Stimulated activated CD8-positive, alpha-beta memory T cell treated with anti-CD3 and anti-CD28 coated beads, Interleukin-15, amount 100 ng/mL, for 48 hours (primary cell): Measurements from ENCODE around the gene GUCA1C.

Experiments used
- DNase-seq, 2 donors: peaks; one replicate each; pipeline ENCODE4 v3.0.0-alpha.2; 2020; ENCODE audit warnings: low read depth in 2 of 2

Gene GUCA1C

DNA sequence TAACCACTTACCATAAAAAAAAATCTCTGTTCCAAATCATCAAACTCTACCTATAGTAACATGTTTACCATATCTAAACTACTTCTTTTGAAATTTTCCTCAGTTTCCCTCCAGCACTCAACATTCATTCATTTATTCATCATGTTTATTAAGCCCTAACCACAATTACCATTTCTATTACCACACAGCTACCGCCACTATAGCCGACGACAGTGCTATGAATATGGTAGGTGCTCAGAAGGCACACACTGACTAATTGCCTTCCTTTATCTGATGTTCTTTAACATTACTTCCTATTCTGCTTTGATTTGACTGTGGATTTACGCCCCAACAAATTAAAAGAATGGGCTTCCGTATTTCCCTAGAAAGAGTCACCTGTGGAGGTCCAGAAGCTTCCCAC lies 43.9 kb downstream of the GUCA1C start:
- no peak for DNase-seq

DNA sequence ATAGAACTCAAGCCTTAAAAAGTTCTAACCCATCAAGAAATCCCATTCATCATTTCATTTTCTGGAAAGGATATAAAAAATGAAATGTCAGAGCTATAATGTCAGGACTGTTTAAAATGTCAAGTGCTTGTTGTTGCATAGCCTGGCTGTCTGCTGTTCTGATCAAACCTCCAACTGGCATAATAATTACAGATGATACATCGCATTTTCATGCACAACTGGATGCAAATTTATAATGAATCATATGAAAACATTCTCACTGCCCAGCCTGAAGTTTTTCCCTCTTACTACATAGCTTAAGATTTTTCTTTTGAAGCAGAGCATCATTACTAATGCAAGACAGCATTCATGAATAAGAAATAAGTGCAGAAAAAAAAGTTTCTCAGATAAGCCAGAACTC lies 46.5 kb downstream of the GUCA1C start:
- no peak for DNase-seq

DNA sequence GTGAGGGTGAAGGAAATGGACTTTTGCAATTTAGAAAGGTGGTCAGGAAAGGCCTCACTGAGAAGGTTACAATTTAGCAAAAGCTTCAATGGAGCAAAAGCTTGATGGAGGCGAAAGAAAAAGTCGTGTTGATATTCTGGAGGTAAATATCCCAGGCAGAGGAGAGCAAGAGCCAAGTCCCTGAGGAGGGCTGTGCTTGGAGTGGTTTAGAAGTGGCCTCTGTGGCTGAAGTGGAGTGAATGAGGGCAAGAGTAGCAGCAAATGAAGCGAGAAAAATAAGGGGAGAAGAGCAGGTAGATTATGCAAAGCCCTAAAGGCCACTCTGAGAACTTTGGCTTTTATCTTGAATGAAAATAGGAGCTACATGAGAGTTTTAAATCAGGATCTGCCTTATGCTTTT lies 54.1 kb downstream of the GUCA1C start:
- DNase-seq: no peak

DNA sequence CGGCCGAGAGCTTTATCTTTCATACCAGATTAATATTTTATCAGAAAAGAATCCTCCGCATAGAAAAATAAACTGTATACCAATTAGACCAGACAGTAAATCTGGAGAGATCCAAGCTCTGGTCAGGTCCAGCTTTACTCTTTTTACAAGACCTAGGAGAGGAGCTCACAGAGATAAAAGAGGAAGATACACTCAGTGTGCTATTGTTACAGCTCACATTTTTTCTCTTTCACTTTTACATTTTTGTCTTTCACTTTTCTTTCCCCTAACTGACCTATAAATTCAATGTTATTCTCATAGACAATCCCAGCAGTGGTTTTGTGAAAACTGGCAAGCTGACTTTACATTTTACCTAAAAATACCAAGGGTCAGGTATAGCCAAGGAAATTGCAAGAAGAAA lies 55.8 kb downstream of the GUCA1C start:
- DNase-seq: no peak

DNA sequence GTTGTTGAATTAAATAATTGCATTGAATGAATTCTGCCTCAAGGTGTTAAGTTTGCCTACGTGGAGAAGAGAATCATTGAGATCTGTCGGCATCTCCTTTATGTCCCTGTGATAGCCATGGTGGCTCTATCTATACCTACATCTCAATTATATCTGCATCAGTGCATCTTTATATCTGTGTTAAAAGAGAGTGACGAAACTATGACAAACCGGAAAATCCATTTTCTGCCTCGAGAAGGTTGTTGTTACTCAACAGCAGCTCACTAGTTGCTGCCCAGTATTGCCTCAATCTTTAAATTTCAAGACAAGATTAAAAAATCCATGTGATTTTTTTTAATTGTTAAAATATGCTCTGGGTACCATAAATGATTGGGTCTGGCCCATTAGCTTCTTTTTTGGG lies 58.7 kb downstream of the GUCA1C start:
- DNase-seq: no peak

DNA sequence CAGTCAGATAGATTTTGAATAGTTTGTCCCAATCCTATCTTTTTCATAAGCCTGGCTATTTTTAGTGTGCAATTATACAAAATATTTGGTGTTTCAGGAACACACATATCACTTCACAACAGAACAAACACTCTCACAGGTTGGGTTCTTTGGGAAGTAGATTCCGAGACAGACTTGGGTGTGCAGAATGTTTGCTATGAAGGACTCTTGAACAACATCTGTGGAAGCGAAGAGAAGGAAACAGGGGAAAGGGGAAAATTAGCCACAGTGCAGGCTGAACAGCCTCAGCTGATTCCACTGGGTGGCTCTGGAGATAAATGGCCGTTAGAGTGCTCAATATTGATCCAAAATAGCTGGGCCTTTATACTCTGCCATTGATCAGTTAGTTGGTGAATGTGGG lies 61.8 kb downstream of the GUCA1C start:
- no peak for DNase-seq

DNA sequence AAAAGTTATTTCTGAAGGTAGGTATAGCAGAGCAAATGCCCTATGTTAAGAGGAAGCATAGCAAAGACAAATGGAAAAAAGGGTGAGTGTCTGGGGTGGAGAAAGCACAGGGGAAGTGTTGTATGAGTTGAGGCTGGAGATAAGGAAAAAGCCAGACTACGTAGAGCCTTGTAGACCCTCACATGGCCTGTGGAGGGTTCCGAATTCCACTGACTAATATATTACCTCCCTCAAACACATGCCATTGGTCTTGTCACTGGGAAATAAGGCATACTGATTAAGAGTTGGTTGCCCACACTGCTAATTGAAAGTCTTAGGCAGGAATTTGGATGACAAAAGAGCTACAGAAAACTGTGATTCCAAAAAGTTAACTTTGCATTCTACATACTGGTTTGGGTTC lies 65.9 kb downstream of the GUCA1C start:
- DNase-seq: no peak

DNA sequence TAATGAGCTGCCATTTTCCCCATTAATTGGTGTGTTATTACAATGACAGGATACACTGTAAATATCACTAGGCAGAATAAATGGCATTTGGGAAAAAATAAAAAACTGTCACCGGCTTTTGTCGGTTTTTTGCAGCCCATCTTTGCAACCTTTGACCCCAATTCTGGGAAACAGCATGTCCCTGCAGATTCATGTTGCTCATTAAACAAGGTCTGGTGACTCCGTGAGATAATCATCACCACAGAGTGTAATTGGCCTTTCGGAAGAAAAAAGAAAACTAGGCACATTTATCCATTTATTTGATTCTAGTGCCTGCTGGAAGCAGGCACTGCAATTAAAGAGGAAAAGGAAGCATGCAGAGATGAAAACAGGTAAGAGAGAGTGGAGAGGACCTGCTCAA lies 66.6 kb downstream of the GUCA1C start:
- DNase-seq: no peak

DNA sequence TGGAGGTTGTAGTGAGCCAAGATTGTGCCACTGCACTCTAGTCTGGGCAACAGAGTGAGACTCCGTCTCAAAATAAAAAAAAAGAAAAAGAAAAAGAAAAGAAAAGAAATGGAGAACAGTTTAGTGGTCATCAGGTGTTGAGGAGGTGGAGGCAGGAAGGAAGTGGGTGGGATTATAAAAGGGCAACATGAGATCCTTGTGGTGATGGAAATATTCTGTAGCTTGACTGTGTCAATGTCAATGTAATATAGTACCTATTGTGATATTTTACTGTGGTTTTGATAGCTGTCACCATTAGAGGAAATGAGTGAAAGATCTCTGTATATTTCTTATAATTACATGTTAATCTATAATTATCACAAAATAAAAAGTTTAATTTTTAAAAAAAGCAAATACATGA lies 70.3 kb downstream of the GUCA1C start:
- DNase-seq: no peak

DNA sequence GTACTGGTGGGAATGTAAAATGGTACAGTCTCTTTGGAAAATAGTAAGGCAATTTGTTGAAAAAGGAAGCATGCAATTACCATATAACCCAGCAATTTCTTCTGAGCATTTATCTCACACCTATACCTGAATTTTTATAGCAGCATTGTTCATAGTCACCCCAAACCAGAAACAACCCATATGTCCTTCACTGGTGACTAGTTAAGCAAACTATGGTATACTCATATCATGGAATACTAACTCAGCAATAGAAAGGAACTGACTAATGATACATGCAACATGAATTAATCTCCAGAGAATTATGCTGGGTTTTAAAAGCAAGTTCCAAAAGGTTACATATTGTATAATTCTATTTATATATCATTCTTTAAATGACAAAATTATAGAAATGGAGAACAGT lies 70.9 kb downstream of the GUCA1C start:
- no peak for DNase-seq

DNA sequence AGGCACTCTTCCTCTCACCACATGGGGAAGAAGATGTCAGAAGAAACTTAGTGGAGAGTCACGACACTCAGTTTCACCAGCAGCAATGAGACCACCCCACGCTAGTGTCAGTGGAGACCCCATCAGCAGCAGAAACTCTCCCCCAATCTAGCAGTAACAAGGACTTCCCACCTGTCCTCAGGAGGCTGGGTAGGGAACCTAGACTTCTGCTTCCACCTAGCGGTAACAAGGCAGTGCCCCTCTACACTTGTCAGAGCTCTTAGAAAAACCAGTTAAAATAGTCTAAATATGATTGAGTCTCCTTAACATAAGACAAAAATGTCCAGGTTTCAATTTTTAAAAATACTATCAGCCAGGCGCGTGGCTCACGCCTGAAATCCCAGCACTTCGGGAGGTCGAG lies 73.8 kb downstream of the GUCA1C start:
- no peak for DNase-seq

DNA sequence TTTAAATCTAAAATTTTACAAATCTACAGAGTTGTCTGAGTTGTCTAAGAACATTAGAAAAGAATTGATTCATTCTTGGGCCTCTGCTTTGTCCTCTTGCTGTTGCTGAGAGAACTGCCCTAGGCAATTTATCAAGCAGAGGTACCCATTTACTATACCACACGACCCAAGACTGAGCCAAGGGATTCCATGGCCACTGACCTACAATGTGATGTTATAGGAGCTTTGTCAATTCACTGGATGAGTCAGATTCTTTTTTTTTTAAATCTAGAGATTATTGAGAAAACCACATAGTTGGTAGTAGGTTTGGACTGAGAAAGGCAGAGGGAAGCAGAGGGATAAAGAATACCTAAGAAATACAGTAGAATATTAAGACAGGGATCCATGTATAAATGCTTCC lies 75.8 kb downstream of the GUCA1C start:
- no peak for DNase-seq

DNA sequence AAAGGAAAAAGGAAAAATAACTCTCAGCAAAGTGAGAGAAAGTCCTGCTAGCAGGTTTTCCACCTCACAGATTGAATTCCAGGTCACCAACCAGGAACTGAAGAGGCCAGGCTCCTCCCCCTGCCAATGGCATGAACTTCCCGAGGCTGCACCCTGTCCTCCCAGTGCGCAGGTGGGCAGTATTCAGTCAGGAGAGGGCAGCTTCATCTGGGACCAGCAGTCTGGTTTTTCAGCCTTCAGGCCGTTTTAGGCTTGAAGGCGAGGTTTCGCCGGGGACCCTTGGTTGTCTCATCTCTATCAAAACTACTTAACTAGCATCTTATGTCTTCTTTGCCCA lies 89.9 kb downstream of the GUCA1C start:
- DNase-seq: no peak

DNA sequence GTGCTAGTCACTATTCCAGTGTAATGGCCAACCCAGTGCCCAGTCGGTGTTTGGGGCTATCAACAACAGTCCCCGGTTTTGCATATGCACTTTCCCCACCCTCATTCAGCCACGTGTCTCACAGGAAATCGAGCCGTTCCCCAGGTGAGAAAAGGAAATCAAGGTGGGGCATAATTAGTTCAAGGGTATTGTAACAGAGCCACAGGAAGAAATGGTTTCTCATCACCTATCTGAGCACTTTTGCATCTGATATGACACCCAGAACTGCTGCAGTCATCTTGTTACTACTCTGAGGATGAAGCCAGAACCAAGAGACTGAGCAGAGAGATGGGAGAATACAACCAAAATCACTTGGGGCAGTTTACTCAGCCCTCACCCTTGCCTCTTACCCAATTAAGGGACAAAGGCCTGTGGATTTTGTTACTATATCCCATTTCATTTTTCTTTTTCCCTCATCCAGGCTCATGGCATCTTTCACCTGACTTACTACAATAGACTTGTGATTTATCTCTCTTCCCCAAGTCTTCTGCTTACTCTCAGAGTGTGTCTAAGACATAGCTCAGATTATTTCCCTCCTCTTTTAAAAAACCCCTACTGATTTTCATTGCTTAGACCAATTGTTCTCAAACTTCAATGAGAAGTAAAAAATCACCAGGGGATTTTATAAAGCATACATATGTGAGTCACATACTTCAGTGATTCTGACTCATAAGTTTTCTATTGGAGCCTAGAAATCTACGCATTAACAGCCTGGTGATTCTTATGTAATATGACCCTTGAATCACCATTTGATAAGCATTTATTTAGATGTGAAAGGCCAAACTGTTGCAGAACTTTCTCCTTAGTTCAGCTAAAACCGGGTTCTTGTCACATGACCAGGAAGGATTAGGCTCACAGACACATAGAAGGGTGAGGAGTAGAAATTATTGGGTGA lies 90.5 kb downstream of the GUCA1C start:
- no peak for DNase-seq

DNA sequence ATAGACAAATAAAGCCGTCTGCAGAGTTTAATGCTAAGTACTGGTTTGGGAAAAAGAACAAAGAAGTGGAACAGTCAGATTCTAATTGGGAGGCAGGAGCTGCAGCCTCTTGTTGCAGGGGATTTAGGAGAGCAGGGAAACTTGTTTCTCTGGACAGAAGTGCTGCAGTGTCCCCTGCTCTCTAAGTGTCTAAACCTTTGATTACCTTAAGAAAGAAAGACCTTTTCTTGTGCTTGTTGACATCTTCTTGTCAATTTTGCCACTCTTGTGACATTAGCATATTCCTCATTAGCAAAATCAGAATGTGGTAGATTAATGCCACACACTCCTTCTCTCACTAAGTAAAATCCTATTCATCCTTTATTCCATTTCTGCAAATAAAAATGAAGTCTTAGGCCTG lies 92.3 kb downstream of the GUCA1C start:
- no peak for DNase-seq
